Mesenteric fat pad (tissue), 1 donor: ENCODE data around the gene ARID4B. TPM values are rescaled to one million over a fixed set of nuclear protein-coding genes. Genes with fewer than 3 reads are reported as not detected.

Source experiments
- DNase-seq: peaks from one replicate; pipeline ENCODE4 v3.0.0-alpha.2; 2020; ENCODE audit warnings: low spot score
- microRNA-seq: library from miRNA; unstranded; fragments of <30 nt; microRNA quantifications from one replicate; pipeline ENCODE4 v1.2.0, GENCODE V29; 2020; ENCODE audit warnings: borderline number of aligned reads
- total RNA-seq: library from RNA; stranded (reverse); fragmentation: NEBNext Ultra II Directional; extraction: Animal tissue kit (Norgen Biotek cat#: 25700); gene quantifications from one replicate; pipeline ENCODE4 v1.2.1, GENCODE V29; 2021
- donor health status: DM: yes; HTN: yes; CAD: no.

The ARID4B gene
- total RNA-seq, 1 donor from 2014 or later = 25.2 TPM

- peak; percentile 99 for DNase-seq
Measured at GRCh38 chr1:235128456-235129328, 199.3 kb downstream of the ARID4B start, which contains the start of gene TOMM20. Gene TOMM20 (minus strand): TSS chr1:235128837. CDS start chr1:235128715, 122 bp downstream.

DNA sequence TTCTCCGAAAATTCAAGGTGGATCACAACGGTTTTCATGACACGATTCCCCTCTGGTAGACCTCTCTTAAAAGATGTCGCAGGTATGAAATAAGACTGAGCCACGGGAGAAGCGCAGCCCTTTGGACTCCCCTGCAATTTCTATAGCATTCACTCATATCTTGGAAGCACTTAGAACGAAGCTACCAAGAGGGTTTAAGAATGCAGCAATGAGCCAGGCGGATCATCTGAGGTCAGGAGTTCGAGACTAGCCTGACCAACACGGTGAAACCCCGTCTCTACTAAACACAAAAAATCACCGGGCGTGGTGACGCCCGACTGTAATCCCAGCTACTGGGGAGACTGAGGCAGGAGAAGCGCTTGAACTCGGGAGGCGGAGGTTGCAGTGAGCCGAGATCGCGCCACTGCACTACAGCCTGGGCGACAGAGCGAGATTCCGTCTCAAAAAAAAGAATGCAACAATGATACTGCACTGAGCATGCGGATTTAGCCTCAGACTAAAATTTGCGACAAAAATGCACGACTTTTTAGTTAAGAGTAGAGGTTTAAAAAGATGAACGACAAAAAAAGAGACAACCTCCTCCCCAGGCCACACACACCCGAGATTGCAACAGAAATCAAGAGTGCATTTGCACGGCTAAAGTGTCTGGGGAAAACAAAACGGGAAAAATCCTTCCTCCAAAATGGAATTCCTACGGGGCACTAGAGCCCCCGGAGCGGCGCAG lies 200.1 kb downstream of the ARID4B start:
- no peak for DNase-seq

DNA sequence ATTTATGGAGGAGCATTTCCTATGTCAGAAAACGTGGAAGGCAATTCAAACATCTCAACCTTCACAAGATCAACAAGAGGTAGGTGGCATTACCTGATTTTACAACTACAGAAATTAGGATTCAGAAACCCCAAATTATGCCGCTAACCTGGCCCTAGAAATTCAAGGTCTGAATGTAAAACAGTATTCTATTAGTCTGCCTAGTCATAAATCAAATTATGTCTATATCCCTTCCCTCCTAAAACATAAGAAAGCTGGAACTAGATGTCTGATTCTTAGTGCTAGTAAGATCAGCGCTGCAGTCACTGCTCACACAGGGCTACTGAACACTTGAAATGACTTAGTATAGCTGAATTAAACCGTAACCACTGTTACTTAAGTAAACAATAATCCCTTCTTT lies 200.8 kb downstream of the ARID4B start:
- no peak for DNase-seq

DNA sequence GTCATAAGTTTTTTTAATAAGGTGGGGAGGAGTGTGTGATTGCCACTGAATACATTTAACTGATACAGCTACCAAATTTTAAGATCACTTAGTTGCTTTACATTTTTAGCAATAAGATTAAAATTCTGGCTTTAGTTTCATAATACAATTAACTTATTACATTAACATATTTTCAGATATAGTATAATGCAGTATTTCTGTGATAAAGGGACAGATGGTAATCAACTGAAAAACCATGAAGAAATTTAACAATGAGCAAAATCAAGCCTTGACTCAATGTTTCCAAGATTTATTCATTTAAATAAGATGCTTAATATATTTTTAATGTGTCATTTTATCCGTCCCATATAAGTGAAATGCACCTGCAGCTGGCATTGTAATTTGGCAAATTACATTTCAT lies 203.3 kb downstream of the ARID4B start:
- DNase-seq = no peak

DNA sequence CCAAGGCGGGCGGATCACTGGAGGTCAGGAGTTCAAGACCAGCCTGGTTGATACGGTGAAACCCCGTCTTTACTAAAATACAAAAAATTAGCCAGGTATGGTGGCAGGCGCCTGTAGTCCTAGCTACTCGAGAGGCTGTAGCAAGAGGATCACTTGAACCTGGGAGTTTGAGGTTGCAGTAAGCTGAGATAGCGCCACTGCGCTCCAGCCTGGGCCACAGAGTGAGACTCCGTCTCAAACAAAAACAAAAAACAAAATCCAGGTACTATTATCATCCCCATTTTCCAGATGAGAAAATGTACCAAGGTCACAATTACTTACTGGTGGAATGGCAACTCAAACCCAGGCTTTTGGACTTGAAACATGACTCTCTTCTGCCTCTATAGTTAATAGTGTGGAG lies 203.9 kb downstream of the ARID4B start:
- DNase-seq = no peak

DNA sequence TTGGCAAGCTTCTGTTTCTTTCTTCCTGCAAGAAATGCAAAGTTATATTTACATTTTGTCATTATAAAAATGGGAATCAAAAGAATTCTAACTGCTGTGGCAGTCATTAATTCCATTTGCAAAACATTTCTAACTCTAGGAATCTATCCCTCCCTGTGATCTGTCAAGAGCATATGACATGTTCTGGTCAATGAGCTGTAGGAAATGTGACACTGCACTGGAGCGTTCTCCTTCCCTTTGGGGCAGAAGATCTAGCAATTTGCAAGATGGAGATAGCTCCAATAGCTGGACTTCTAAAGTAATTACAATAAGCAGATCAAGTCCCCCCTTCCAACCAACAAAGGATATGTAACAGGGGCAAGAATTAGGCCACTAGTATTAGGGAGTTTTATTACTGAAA lies 205.6 kb downstream of the ARID4B start:
- DNase-seq = no peak

Small RNA genes within 50 kb of the gene (microRNA-seq; reads per million reads assigned to microRNA genes)
- gene MIR4753 = not detected

Other genes starting within 250 kb of the ARID4B start
- gene TOMM20, start 199.3 kb downstream of the ARID4B start, total RNA-seq = 107 TPM
- gene RBM34, start 166.9 kb downstream of the ARID4B start, total RNA-seq = 59.2 TPM
- gene GGPS1, start 391 bp upstream of the ARID4B start, total RNA-seq = 31.2 TPM
- 27.4 TPM for gene TBCE, start 39.2 kb upstream of the ARID4B start, total RNA-seq
- gene B3GALNT2, start 176.3 kb upstream of the ARID4B start, total RNA-seq = 23.4 TPM